Naive thymus-derived CD8-positive, alpha-beta T cell (primary cell): Measurements from ENCODE around the gene RNF220. TPM values are rescaled to one million over a fixed set of nuclear protein-coding genes. Genes with fewer than 3 reads are reported as not detected.

Source experiments
- ATAC-seq, 2 donors: fragments of 150-1000 bp; cut with Tn5 transposase in 1 of 2; sonication (Bioruptor Pico), chemical (Tn5 transposase) in 1 of 2; 1 replicate in 1 of 2; 2 replicates in 1 of 2; pipeline ENCODE4 v1.10.0; 2021; ENCODE audit warnings: mild to moderate bottlenecking in 2 of 2, moderate library complexity in 2 of 2
- POLR2A ChIA-PET: fragments of 350-600 bp; sonication (Branson Sonifier 250); formaldehyde crosslinking; loops from one replicate; lab custom pipeline; 2021; ENCODE audit warnings: antibody characterized with exemption; lab: Charles Lee
- DNase-seq, 10 donors: peaks; one replicate each; pipeline versions ENCODE4 v3.0.0 to v3.0.0-alpha.2; 2020 to 2022
- H3K27ac Mint-ChIP-seq, 10 donors: one replicate each; pipeline ENCODE4 v1.8.0; 2020 to 2022; ENCODE audit warnings: mild to moderate bottlenecking in 10 of 10, mixed read lengths in 10 of 10, moderate library complexity in 4 of 10, inconsistent platforms in 1 of 10
- H3K27me3 Mint-ChIP-seq, 5 donors: one replicate each; pipeline ENCODE4 v1.8.0; 2021 to 2022; ENCODE audit warnings: mixed read lengths in 5 of 5
- H3K36me3 Mint-ChIP-seq, 3 donors: one replicate each; pipeline ENCODE4 v1.8.0; 2020 to 2022; ENCODE audit warnings: mixed read lengths in 3 of 3, mild to moderate bottlenecking in 2 of 3, inconsistent platforms in 1 of 3
- H3K4me1 Mint-ChIP-seq, 4 donors: one replicate each; pipeline ENCODE4 v1.8.0; 2021 to 2022; ENCODE audit warnings: mixed read lengths in 4 of 4
- H3K4me3 Mint-ChIP-seq, 10 donors: one replicate each; pipeline ENCODE4 v1.8.0; 2020 to 2022; ENCODE audit warnings: mild to moderate bottlenecking in 10 of 10, mixed read lengths in 10 of 10, moderate library complexity in 6 of 10, inconsistent platforms in 1 of 10
- H3K9me3 Mint-ChIP-seq, 9 donors: one replicate each; pipeline ENCODE4 v1.8.0; 2020 to 2022; ENCODE audit warnings: mixed read lengths in 9 of 9, mild to moderate bottlenecking in 3 of 9, inconsistent platforms in 1 of 9, moderate library complexity in 1 of 9
- polyA plus RNA-seq, 3 donors: library from polyadenylated mRNA; unstranded; fragments of 300-500 nt; fragmentation: Illumina TruSeq; gene quantifications; one replicate each; pipeline ENCODE4 v1.2.3, GENCODE V29; 2021
- total RNA-seq, 8 experiments: library from RNA in 2 of 8; stranded (reverse) in 2 of 8; gene quantifications; one replicate each; pipeline ENCODE4 v1.2.3 and lab custom pipeline; 2021 to 2026

RNF220 gene
- total and polyA plus RNA-seq, 5 experiments from 2014 or later: 62.2 to 129 (median 103) TPM

DNA sequence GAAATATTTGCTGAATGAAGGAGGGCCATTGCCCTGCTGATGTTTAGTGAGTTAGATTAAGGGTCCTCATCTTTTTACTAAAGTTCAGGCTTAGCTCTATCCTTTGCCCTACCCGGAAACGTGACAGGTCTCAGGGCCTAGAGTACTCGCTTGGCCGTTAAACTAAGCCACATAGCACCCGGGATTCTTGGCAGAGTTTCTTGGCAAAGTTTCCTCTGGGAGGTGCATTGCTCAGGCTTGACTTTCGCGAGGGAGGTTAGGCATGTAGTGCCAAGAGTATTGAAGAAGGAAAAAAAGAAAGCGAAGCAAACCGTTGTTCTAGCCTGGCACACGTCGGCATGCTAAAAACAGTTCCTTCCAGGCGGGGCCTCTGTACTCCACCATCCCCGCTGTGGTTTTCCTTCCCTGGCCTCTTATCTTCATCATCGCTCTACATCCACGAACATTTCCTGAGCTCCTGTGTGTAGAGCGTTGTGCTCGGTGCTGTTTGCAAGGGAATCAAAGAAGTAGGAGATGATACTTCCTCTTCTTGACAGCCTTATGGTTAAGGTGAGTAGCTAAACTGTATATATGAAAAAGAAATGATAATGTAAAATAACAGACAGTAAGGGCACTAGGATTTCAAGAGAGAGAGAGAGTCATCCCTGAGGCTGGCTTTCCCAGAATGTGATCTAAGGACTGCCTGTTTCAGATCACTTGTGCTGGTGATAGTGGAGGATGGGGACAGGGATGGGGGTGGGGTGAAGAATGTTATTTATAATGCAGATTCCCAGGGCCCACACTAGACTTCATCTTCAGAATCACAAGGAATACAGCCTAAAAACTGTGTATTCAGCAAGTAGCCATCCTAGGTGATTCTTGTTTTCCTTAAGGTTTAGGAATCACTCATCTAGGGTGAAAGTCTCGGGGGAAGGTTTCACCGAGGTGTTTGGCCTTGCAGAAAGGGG is 18.8 kb downstream of the RNF220 start:
- ATAC-seq (peak in 1 of 2 donors; percentile 29), DNase-seq (peak in 1 of 10 donors; percentile 9)
- Mint-ChIP-seq H3K4me3 (peak overlapping the region in 7 of 10 donors; percentile 15 to 60 (median 48)), H3K4me1 (peaks cover 6 to 12% (median 7%) of the 10 kb centered on the region in 4 donors), H3K27me3 (peaks cover 52 to 97% (median 70%) of the 10 kb centered on the region in 5 donors), H3K9me3 (no peaks in the 10 kb centered on the region), H3K36me3 (no peaks in the 10 kb centered on the region), H3K27ac (peak overlapping the region in 1 of 10 donors; percentile 20)
- POLR2A ChIA-PET: no interaction called here

DNA sequence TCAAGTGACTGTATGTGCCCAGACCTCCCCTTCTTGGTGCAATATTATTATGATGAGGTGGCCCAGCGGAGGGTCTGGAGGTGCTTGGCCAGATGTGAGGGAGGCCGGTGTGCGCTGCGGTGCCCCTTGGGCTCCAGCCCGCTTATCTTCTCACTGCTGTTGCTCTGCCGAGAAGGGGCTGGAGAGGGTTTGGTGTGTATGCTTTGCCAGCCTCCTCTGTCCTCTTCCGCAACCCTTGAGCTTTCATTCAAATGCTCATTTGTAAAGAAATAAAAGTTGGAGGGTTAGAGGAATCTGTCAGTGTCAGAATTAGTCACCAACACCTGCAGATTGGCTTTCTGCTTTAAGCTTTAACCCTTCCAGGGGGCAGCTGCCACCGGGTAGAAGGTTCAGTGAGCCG is 19.7 kb downstream of the RNF220 start:
- no peaks in the 10 kb centered on the region for H3K9me3 Mint-ChIP-seq
- H3K4me1 Mint-ChIP-seq: peaks cover 6 to 12% (median 9%) of the 10 kb centered on the region in 4 donors
- DNase-seq (no peak), ATAC-seq (no peak)
- no peak overlapping the region for H3K4me3 Mint-ChIP-seq
- H3K36me3 Mint-ChIP-seq: no peaks in the 10 kb centered on the region
- H3K27me3 Mint-ChIP-seq: peaks cover 51 to 98% (median 69%) of the 10 kb centered on the region in 5 donors
- H3K27ac Mint-ChIP-seq: no peak overlapping the region
- POLR2A ChIA-PET: no interaction called here

DNA sequence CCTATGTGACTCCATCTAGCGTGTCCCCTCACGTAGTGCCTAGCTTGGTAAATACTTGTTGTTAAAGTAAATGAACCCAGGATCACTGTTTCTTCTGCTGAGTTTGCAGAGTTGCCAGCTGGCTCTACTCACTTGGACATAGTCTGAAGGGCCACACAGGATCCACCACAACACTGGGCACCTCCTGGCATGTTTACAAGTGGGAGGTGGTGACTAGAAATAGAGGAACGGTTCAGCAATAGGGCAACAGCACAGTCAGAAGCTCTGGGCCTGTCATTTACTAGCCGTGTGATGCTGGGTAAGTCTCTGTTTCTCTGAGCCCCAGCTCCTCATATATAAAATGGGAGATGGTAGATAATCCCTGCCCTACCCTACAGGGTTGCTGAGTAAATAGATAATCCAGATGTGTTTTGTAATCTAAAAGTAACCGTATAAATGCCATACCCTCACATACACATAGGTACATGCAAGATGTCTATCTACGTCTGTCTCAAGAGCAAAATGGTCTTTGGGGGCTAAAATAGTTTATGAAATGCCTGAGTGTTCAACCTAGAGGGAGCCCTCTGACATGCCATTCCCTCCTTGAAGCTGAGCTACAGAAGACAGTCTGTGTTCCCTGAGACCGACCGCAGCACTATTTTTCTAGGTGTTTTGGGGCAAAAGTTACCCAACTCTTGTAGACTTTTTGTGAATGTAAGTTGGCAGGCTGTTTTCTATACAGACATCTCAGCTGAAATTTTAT is 20.5 kb downstream of the RNF220 start:
- DNase-seq: no peak
- Mint-ChIP-seq H3K4me3 (no peak overlapping the region), H3K9me3 (no peaks in the 10 kb centered on the region), H3K36me3 (no peaks in the 10 kb centered on the region), H3K27me3 (peaks cover 44 to 92% (median 61%) of the 10 kb centered on the region in 5 donors), H3K4me1 (peaks cover 6 to 12% (median 9%) of the 10 kb centered on the region in 4 donors), H3K27ac (no peak overlapping the region)
- POLR2A ChIA-PET: no interaction called here
- no peak for ATAC-seq

DNA sequence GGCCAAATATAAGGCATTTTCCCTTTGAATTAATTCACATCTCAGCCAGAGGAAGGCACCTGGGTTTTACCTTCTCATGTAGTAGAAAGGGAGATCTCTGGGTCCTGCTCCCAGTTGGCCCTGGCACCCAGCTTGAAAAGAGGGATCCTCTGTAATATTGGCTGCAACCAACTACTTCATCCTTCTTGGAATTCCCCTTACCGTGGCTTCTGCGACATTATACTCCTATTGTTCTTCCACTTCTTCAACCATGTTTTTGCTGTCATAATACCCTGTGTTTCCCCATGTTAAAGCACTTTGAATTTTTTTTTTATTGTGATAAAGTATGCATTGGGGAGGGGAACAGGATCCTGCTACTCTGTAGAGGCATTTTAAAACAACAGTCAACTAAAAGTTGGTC is 26.8 kb downstream of the RNF220 start:
- peak overlapping the region in 1 of 10 donors; percentile 3 for H3K27ac Mint-ChIP-seq
- no peak for DNase-seq
- no peak overlapping the region for H3K4me3 Mint-ChIP-seq
- no peaks in the 10 kb centered on the region for H3K9me3 Mint-ChIP-seq
- POLR2A ChIA-PET: no interaction called here
- peaks cover 26 to 40% (median 32%) of the 10 kb centered on the region in 5 donors for H3K27me3 Mint-ChIP-seq
- no peaks in the 10 kb centered on the region for H3K36me3 Mint-ChIP-seq
- ATAC-seq: no peak
- H3K4me1 Mint-ChIP-seq: peaks cover 2 to 8% (median 6%) of the 10 kb centered on the region in 4 donors

DNA sequence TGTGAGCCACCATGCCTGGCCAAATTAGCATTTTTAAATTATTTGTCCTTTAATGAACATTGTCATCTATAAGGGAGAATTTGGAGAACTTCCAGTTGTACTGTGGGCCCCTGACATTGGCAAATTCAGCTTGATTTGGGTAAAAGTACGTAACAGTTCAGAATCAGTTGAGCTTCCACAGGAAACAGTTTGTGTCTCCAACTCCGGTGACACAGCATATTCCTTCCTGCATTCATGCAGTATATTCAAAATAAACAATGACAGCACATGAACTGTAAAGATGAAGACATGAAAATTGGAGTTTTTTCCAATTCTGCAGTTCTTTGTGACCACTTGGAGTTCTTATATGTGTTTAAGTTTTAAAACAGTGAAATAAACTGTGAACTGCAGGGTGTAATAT is 28.2 kb downstream of the RNF220 start:
- H3K27ac Mint-ChIP-seq: no peak overlapping the region
- peaks cover 19 to 29% (median 25%) of the 10 kb centered on the region in 5 donors for H3K27me3 Mint-ChIP-seq
- H3K36me3 Mint-ChIP-seq: no peaks in the 10 kb centered on the region
- no peak for DNase-seq
- H3K4me3 Mint-ChIP-seq: no peak overlapping the region
- POLR2A ChIA-PET: no interaction called here
- ATAC-seq: no peak
- H3K9me3 Mint-ChIP-seq: no peaks in the 10 kb centered on the region
- H3K4me1 Mint-ChIP-seq: peaks cover 2 to 8% (median 6%) of the 10 kb centered on the region in 4 donors

DNA sequence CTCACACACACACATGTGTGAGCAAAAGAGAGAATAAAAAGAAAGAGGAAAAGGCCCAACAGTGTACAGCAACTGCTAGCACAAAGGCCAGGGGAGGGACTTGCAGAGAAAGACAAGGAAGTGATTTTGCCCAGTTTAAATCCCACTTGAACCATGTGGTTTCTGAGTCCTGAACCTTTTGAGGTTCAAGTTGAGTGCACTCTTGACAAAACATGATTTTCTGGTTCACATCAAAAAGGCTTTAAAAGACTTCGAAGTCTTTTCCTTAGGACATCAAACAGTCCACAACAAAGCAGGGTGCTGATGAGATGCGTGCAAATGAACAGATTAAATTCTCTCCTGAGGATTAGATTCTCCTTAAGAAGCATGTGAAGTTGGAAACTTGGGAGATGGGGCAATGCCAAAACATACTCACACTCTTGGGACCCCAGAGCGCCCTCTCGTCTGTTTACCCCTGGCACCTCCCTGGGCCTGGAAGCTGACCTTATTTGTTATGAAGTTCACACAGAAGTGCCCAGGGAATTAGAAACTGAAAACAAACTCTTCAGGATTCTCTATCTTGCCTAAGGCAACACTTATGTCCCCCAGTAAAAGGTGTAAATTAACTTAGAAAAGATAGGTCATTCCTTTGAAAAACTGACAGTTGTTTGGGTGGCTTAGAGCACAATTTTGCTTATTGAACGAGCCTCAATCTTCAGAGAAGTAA is 31.5 kb downstream of the RNF220 start:
- Mint-ChIP-seq H3K4me3 (no peak overlapping the region), H3K27me3 (peaks cover 9 to 16% (median 14%) of the 10 kb centered on the region in 5 donors), H3K9me3 (no peaks in the 10 kb centered on the region), H3K36me3 (no peaks in the 10 kb centered on the region), H3K4me1 (peaks cover 2 to 8% (median 4%) of the 10 kb centered on the region in 4 donors), H3K27ac (no peak overlapping the region)
- POLR2A ChIA-PET: no interaction called here
- ATAC-seq (no peak), DNase-seq (no peak)

DNA sequence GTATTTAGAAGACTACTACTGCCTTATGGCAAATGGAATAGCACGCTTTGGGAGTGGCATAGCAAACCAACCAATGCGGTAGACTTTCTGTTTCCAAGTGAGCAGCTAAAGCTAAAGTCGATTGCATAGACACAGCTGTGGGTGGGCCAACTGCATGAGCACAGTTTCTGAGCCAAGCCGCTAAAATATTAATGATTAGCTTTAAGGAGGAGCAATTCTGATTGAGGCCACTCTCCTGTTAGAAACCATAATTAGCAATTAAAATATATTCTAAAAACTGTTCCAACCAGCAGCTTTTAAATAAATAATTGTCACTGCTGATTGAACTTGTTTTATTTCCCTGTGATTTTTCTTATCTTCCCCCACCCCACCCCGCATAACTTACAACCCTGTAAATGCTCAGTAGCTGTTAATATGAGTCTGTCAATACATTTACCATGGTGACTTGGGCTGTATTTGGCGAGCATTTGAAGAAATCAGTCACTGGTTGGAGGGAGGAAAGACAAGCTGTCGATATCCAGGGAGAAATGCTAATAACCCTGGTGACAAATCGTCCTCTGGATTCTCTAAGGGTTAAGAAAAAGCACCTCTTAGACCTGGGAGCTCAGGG is 32.2 kb downstream of the RNF220 start:
- Mint-ChIP-seq H3K9me3 (no peaks in the 10 kb centered on the region), H3K4me3 (no peak overlapping the region), H3K27ac (no peak overlapping the region), H3K27me3 (peaks cover 6 to 11% (median 9%) of the 10 kb centered on the region in 5 donors), H3K4me1 (peaks cover 2 to 8% (median 4%) of the 10 kb centered on the region in 4 donors), H3K36me3 (no peaks in the 10 kb centered on the region)
- no peak for ATAC-seq
- no peak for DNase-seq
- POLR2A ChIA-PET: interaction anchor here (0.6 kb wide), 1 partner anchor 328 kb away, joined by 5 read pairs; no protein-coding TSS in a partner anchor

DNA sequence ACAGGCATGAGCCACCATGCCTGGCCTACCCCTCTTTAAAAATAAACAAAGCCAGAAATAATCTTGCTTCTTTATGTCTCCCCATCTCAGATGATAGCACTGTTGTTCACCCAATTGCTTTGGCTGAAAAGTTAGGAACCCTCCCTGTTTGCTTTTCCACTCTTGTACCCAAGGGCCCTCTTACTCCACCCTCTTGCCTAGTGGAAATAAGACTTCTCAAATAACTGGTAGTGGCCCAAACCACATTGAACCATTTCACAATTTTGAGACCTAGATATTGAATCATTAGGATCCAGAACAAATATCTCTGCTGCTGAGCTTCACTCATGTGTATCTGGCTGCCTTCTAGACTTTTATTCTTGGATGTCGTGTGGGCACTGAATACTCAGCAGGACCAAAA is 37.7 kb downstream of the RNF220 start:
- Mint-ChIP-seq H3K36me3 (no peaks in the 10 kb centered on the region), H3K9me3 (no peaks in the 10 kb centered on the region), H3K4me3 (no peak overlapping the region), H3K27ac (no peak overlapping the region), H3K27me3 (peaks cover 2 to 12% (median 6%) of the 10 kb centered on the region in 5 donors), H3K4me1 (no peaks in the 10 kb centered on the region)
- POLR2A ChIA-PET: no interaction called here
- DNase-seq (no peak), ATAC-seq (no peak)

DNA sequence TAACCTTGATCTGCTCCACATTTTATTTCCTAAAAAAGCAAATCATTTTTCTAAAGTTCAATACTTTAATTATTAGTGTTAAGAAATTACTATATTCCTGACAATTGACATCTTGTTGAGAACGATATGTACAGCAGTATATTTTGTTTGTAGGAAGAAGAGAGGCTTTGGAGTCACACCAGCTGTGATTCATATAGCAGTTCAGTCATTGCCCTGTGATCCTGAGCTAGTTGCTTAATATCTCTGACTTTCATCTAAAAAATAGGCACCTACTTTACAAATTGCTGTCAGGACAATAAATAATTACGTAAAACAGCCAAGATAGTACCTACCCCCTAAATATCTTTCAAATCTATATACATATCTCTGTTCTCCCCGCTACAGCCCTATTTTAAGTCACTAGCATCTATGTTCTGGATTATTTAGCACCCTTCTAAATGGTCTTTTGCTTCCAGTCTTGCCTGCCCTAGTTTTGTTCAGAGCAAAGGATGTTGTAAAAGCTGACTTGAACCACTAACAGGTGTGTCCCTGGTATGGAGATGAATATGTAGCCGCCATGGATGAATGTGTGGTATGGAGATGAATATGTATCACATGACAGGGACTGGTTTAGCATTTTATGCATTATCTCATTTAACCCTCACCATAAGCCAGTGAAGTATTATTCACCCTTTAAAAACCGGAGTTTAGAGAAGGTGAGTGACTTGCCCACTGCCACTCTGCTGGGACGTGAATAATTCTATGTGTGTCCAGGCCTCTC is 42.2 kb downstream of the RNF220 start:
- Mint-ChIP-seq H3K9me3 (no peaks in the 10 kb centered on the region), H3K4me3 (no peak overlapping the region), H3K27me3 (peaks cover 0 to 21% (median 3%) of the 10 kb centered on the region in 5 donors), H3K4me1 (no peaks in the 10 kb centered on the region), H3K27ac (no peak overlapping the region), H3K36me3 (no peaks in the 10 kb centered on the region)
- DNase-seq (no peak), ATAC-seq (no peak)
- POLR2A ChIA-PET: no interaction called here

DNA sequence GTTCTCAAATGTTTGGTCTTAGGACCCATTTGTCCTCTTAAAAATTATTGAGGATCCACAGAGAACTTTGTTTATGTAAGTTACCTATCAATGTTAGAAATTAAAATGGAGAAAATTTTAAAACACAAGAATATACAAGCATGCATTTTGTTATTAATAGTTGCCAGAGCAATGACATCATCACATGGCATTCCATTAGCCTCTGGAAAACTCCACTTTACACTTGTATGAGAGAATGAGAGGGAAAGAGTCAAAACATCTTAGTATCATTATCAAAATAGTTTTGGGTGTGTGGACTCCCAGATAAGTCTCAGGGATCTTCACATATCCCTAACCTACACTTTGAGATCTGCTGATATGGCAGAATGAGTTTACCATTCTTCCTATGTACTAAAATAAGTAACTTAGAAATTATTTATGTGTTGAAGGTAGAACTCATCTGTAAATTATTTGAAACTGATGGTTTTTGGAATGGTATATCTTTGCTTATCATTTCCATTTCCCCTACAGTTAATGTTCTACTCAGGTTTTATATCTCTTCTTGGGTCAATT is 48.8 kb downstream of the RNF220 start:
- ATAC-seq: no peak
- Mint-ChIP-seq H3K9me3 (peaks cover 4 to 21% (median 8%) of the 10 kb centered on the region in 9 donors), H3K27ac (no peak overlapping the region), H3K36me3 (peaks cover 0 to 16% (median 4%) of the 10 kb centered on the region in 3 donors), H3K27me3 (peaks cover 23 to 49% (median 25%) of the 10 kb centered on the region in 5 donors), H3K4me1 (no peaks in the 10 kb centered on the region), H3K4me3 (no peak overlapping the region)
- POLR2A ChIA-PET: no interaction called here
- DNase-seq: no peak

DNA sequence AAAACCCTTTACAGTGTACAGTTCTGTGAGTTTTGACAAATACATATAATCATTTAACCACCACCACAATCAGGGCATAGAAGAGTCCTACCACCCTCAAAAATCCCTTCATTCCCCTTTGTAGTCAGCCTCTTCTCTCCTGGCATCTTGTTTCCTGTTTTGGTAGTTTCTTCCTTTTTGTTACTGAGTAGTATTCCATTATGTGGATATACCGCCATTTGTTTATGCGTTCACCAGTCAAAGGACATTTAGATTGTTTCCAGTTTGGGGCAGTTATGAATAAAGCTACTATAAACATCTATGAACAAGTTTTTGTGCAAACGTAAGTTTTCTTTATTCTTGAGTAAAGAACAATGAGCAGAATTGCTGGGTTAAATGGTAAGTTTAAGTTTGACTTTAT is 49.6 kb downstream of the RNF220 start:
- H3K4me1 Mint-ChIP-seq: peaks cover 0 to under 1% (median 0%) of the 10 kb centered on the region in 4 donors
- no peak for ATAC-seq
- H3K9me3 Mint-ChIP-seq: peaks cover 4 to 21% (median 8%) of the 10 kb centered on the region in 9 donors
- POLR2A ChIA-PET: no interaction called here
- peaks cover 27 to 49% (median 31%) of the 10 kb centered on the region in 5 donors for H3K27me3 Mint-ChIP-seq
- peaks cover 0 to 16% (median 4%) of the 10 kb centered on the region in 3 donors for H3K36me3 Mint-ChIP-seq
- DNase-seq: no peak
- H3K4me3 Mint-ChIP-seq: no peak overlapping the region
- H3K27ac Mint-ChIP-seq: no peak overlapping the region
